ENCODE results near the gene MEGF9. TPM values are rescaled to one million over a fixed set of nuclear protein-coding genes. Genes with fewer than 3 reads are reported as not detected.

The MEGF9 gene
- total RNA-seq, 1 donor from 2014 or later: 17.7 TPM

DNA sequence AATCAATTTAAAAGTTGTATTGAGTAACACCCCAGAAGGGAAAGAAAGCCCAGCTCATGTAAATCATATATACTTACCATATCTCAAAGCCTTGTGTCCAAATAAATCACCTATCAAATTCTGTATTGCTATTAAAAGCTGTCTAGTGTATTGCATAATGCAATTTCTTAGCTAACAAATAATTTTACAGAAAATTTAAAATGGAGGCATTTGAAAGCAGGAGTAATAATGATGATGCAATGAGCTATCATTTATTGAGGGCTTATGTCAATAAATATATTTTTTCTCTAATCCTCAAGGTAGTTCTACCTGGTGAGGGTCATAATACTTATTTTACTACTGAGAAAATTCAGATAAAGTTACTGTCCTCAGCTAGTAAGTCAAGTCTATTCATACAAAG is 91.5 kb downstream of the MEGF9 start:
- Histone ChIP-seq H3K4me2 (ENCODE audit: low read length) (no peak overlapping the region), H2AFZ (ENCODE audit: low read depth, low read length) (no peak overlapping the region), H3K9me3 (ENCODE audit: insufficient read depth, low read depth, low read length) (no peaks in the 10 kb centered on the region), H4K20me1 (ENCODE audit: insufficient read depth, low read length) (no peaks in the 10 kb centered on the region), H3K27me3 (ENCODE audit: insufficient read depth, low read length) (no peaks in the 10 kb centered on the region), H3K4me1 (ENCODE audit: insufficient read depth, low read length) (peaks cover 3% of the 10 kb centered on the region), H3K4me3 (ENCODE audit: insufficient read depth, low read depth, low read length) (no peak overlapping the region), H3K9ac (ENCODE audit: low read length) (no peak overlapping the region), H3K36me3 (ENCODE audit: insufficient read depth, low read length) (no peaks in the 10 kb centered on the region), H3K79me2 (ENCODE audit: insufficient read depth, low read length) (no peaks in the 10 kb centered on the region), H3K27ac (ENCODE audit: low read depth, low read length) (no peak overlapping the region)
- FAIRE-seq: no peak
- Mint-ChIP-seq H3K4me1 (ENCODE audit: low read depth, unreplicated experiment) (peaks cover 3% of the 10 kb centered on the region), H3K9me3 (ENCODE audit: unreplicated experiment) (no peaks in the 10 kb centered on the region), H3K27me3 (ENCODE audit: low read depth, unreplicated experiment) (no peaks in the 10 kb centered on the region), H3K27ac (ENCODE audit: unreplicated experiment) (no peak overlapping the region), H3K4me3 (ENCODE audit: unreplicated experiment) (no peak overlapping the region), H3K36me3 (ENCODE audit: low read depth, unreplicated experiment) (peaks cover 3% of the 10 kb centered on the region)
- no peak for TF ChIP-seq EZH2 (IDR thresholded peaks at IDR 0.05; ENCODE audit: insufficient read depth, low read length)
- TF ChIP-seq, protein P1, sequence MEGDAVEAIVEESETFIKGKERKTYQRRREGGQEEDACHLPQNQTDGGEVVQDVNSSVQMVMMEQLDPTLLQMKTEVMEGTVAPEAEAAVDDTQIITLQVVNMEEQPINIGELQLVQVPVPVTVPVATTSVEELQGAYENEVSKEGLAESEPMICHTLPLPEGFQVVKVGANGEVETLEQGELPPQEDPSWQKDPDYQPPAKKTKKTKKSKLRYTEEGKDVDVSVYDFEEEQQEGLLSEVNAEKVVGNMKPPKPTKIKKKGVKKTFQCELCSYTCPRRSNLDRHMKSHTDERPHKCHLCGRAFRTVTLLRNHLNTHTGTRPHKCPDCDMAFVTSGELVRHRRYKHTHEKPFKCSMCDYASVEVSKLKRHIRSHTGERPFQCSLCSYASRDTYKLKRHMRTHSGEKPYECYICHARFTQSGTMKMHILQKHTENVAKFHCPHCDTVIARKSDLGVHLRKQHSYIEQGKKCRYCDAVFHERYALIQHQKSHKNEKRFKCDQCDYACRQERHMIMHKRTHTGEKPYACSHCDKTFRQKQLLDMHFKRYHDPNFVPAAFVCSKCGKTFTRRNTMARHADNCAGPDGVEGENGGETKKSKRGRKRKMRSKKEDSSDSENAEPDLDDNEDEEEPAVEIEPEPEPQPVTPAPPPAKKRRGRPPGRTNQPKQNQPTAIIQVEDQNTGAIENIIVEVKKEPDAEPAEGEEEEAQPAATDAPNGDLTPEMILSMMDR (IDR thresholded peaks at IDR 0.05; ENCODE audit: insufficient read depth, low read depth, low read length): no peak
- no peak for DNase-seq (ENCODE audit: low read depth)

DNA sequence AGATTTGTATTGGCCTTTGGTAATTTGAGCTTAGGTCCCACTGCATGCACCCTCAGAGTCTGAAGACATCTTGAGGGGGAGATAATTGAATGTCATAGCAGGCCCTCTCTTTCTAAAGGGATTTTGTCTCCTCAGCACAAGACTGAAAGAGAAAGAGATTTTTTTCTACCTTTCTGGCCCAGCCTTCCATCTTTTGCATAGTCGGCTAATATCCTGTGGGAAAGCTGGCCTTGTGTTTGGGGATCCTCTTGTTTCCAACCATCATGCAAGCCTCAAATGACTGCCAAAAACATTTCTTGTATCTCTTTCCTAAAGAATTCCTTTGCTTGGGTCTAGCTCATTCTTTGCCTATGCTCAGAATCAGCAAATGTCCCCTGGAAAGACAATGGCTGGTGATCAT is 92.3 kb downstream of the MEGF9 start:
- no peak for TF ChIP-seq EZH2 (IDR thresholded peaks at IDR 0.05; ENCODE audit: insufficient read depth, low read length)
- TF ChIP-seq, protein P1 (IDR thresholded peaks at IDR 0.05; ENCODE audit: insufficient read depth, low read depth, low read length): no peak
- no peak overlapping the region for H3K4me2 ChIP-seq (ENCODE audit: low read length)
- H4K20me1 ChIP-seq (ENCODE audit: insufficient read depth, low read length): no peaks in the 10 kb centered on the region
- H3K79me2 ChIP-seq (ENCODE audit: insufficient read depth, low read length): no peaks in the 10 kb centered on the region
- peaks cover 11% of the 10 kb centered on the region for H3K4me1 Mint-ChIP-seq (ENCODE audit: low read depth, unreplicated experiment)
- H3K9ac ChIP-seq (ENCODE audit: low read length): no peak overlapping the region
- no peaks in the 10 kb centered on the region for H3K27me3 ChIP-seq (ENCODE audit: insufficient read depth, low read length)
- DNase-seq (ENCODE audit: low read depth) (no peak), FAIRE-seq (no peak)
- no peaks in the 10 kb centered on the region for H3K27me3 Mint-ChIP-seq (ENCODE audit: low read depth, unreplicated experiment)
- no peak overlapping the region for H3K4me3 ChIP-seq (ENCODE audit: insufficient read depth, low read depth, low read length)
- peaks cover 3% of the 10 kb centered on the region for H3K36me3 Mint-ChIP-seq (ENCODE audit: low read depth, unreplicated experiment)
- H3K4me1 ChIP-seq (ENCODE audit: insufficient read depth, low read length): peaks cover 10% of the 10 kb centered on the region
- H2AFZ ChIP-seq (ENCODE audit: low read depth, low read length): no peak overlapping the region
- H3K9me3 ChIP-seq (ENCODE audit: insufficient read depth, low read depth, low read length): no peaks in the 10 kb centered on the region
- no peak overlapping the region for H3K27ac Mint-ChIP-seq (ENCODE audit: unreplicated experiment)
- H3K9me3 Mint-ChIP-seq (ENCODE audit: unreplicated experiment): no peaks in the 10 kb centered on the region
- H3K27ac ChIP-seq (ENCODE audit: low read depth, low read length): no peak overlapping the region
- no peak overlapping the region for H3K4me3 Mint-ChIP-seq (ENCODE audit: unreplicated experiment)
- H3K36me3 ChIP-seq (ENCODE audit: insufficient read depth, low read length): no peaks in the 10 kb centered on the region

DNA sequence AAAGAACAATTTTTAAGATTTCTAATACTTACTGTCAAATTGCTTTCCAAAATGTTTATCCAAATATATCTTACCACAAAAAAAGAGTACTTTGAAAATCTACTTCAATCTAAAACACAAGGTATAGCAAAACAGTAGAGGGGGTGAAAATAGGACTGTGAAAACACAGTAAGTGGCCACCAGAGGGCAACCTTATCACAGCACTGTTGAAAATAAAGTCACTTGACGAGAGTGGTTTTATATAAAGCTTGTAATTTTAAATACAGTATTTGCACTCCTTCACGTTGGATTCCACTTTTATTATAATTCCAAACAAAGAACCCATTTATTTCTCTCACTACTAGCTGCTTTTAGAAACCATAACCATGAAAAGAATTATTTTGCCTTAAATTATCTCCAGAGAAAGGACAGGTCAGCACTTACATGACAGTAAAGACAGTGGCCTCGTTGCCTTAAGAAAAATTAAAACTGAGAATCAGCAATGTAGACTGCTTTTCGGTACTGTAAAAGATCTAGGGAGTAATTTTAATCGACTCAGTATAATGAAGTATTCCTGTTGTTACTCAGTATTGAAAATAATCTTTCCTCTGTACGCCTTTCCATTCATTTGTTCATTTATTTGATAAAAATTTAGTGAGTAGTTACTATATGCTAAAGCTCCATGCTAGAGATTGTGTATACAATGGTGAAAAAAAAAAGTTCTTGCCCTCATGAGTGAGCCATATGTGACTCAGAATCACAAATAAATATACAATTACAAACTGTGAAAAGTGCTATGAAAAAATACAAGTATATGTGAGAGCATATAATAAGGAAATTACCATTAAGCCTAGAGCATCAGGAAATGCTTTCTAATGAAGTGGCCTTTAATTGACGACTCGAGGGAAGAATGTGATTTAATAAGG is 94.3 kb downstream of the MEGF9 start:
- H3K27me3 Mint-ChIP-seq (ENCODE audit: low read depth, unreplicated experiment): no peaks in the 10 kb centered on the region
- Histone ChIP-seq H3K4me3 (ENCODE audit: insufficient read depth, low read depth, low read length) (no peak overlapping the region), H3K27me3 (ENCODE audit: insufficient read depth, low read length) (no peaks in the 10 kb centered on the region), H2AFZ (ENCODE audit: low read depth, low read length) (no peak overlapping the region), H3K27ac (ENCODE audit: low read depth, low read length) (no peak overlapping the region), H3K36me3 (ENCODE audit: insufficient read depth, low read length) (no peaks in the 10 kb centered on the region), H3K4me2 (ENCODE audit: low read length) (peak overlapping the region; percentile 43), H4K20me1 (ENCODE audit: insufficient read depth, low read length) (no peaks in the 10 kb centered on the region), H3K79me2 (ENCODE audit: insufficient read depth, low read length) (no peaks in the 10 kb centered on the region), H3K9ac (ENCODE audit: low read length) (no peak overlapping the region), H3K9me3 (ENCODE audit: insufficient read depth, low read depth, low read length) (no peaks in the 10 kb centered on the region), H3K4me1 (ENCODE audit: insufficient read depth, low read length) (peaks cover 10% of the 10 kb centered on the region)
- H3K9me3 Mint-ChIP-seq (ENCODE audit: unreplicated experiment): no peaks in the 10 kb centered on the region
- FAIRE-seq: peak; percentile 71
- H3K27ac Mint-ChIP-seq (ENCODE audit: unreplicated experiment): no peak overlapping the region
- H3K36me3 Mint-ChIP-seq (ENCODE audit: low read depth, unreplicated experiment): peaks cover under 1% of the 10 kb centered on the region
- no peak overlapping the region for H3K4me3 Mint-ChIP-seq (ENCODE audit: unreplicated experiment)
- peaks cover 12% of the 10 kb centered on the region for H3K4me1 Mint-ChIP-seq (ENCODE audit: low read depth, unreplicated experiment)
- TF ChIP-seq, protein P1 (IDR thresholded peaks at IDR 0.05; ENCODE audit: insufficient read depth, low read depth, low read length): peak; percentile 88
- TF ChIP-seq EZH2 (IDR thresholded peaks at IDR 0.05; ENCODE audit: insufficient read depth, low read length): no peak
- DNase-seq (ENCODE audit: low read depth): peak; percentile 50

Data from astrocyte (in vitro differentiated cells and primary cell).